IMR-90 (cell line): Measurements from ENCODE around the gene COL5A1. TPM values are rescaled to one million over a fixed set of nuclear protein-coding genes. Genes with fewer than 3 reads are reported as not detected.

Source experiments
- ATAC-seq: fragments of 200-7000 bp; cut with Tn5 transposase; 2 replicates; pipeline ENCODE4 v1.9.1; 2020; ENCODE audit warnings: low read depth, mild to moderate bottlenecking, moderate library complexity
- BruUV-seq: library from RNA; stranded (reverse); fragments of 400-500 nt; replicated peaks from 2 replicates; lab custom pipeline; 2021; lab: Mats Ljungman, UMichigan
- CTCF ChIA-PET: fragments of 300-600 bp; formaldehyde crosslinking; extraction: SDS; loops from one replicate; lab custom pipeline; 2021; ENCODE audit warnings: antibody characterized with exemption; lab: Yijun Ruan, JAX
- POLR2A ChIA-PET: fragments of 300-600 bp; sonication (Branson Sonifier 250); formaldehyde crosslinking; loops from one replicate; lab custom pipeline; 2022; ENCODE audit warnings: antibody characterized with exemption; ENCODE audit not compliant: unreplicated experiment; lab: Charles Lee
- DNase-seq: peaks from one replicate; pipeline ENCODE4 v3.0.0; 2013
- H2AFZ ChIP-seq: replicated peaks from 2 replicates; pipeline ENCODE3; 2013; ENCODE audit warnings: low read length, mild to moderate bottlenecking; ENCODE audit not compliant: poor library complexity
- H2AK5ac ChIP-seq: 2 replicates; pipeline ENCODE4 v1.6.1; 2013; ENCODE audit warnings: low read depth, low read length, inconsistent platforms
- H2AK9ac ChIP-seq: replicated peaks from 2 replicates; pipeline ENCODE3; 2013; ENCODE audit warnings: mild to moderate bottlenecking, low read depth, low read length, moderate library complexity; ENCODE audit not compliant: poor library complexity
- H2BK120ac ChIP-seq: 2 replicates; pipeline ENCODE4 v1.6.1; 2013; ENCODE audit warnings: low read depth, low read length, inconsistent platforms
- H2BK15ac ChIP-seq: 3 replicates; pipeline ENCODE4 v1.6.1; 2013; ENCODE audit warnings: low read depth, low read length, inconsistent platforms
- H2BK20ac ChIP-seq: 2 replicates; pipeline ENCODE4 v1.6.1; 2013; ENCODE audit warnings: low read depth, mild to moderate bottlenecking, inconsistent platforms, low read length, moderate library complexity
- H2BK5ac ChIP-seq: 2 replicates; pipeline ENCODE4 v1.6.1; 2013; ENCODE audit warnings: mild to moderate bottlenecking, low read depth, low read length, inconsistent platforms; ENCODE audit not compliant: poor library complexity, severe bottlenecking
- H3K14ac ChIP-seq: replicated peaks from 2 replicates; pipeline ENCODE4 v1.6.1; 2013; ENCODE audit warnings: low read depth, low read length, inconsistent platforms
- H3K18ac ChIP-seq: 2 replicates; pipeline ENCODE4 v1.6.1; 2013; ENCODE audit warnings: low read depth, low read length, control low read depth
- H3K23ac ChIP-seq: 2 replicates; pipeline ENCODE4 v1.6.1; 2013; ENCODE audit warnings: low read depth, low read length, inconsistent platforms
- H3K27ac ChIP-seq: 2 replicates; pipeline ENCODE4 v1.5.1; 2013; ENCODE audit warnings: mild to moderate bottlenecking, control low read depth, low read length; ENCODE audit not compliant: insufficient read depth
- H3K27me3 ChIP-seq: 2 replicates; pipeline ENCODE4 v1.6.1; 2013; ENCODE audit warnings: low read length; ENCODE audit not compliant: control insufficient read depth, insufficient read depth
- H3K36me3 ChIP-seq: 2 replicates; pipeline ENCODE4 v1.6.1; 2013; ENCODE audit warnings: low read length, mixed read lengths; ENCODE audit not compliant: control insufficient read depth, insufficient read depth
- H3K4ac ChIP-seq: 2 replicates; pipeline ENCODE4 v1.6.1; 2013; ENCODE audit warnings: low read depth, low read length, inconsistent platforms
- H3K4me1 ChIP-seq: 2 replicates; pipeline ENCODE4 v1.6.1; 2013; ENCODE audit warnings: low read length, mixed read lengths; ENCODE audit not compliant: control insufficient read depth, insufficient read depth
- H3K4me2 ChIP-seq: 2 replicates; pipeline ENCODE4 v1.6.1; 2013; ENCODE audit warnings: low read depth, mild to moderate bottlenecking, control low read depth, low read length, moderate library complexity
- H3K4me3 ChIP-seq: 2 replicates; pipeline ENCODE4 v1.5.1; 2013; ENCODE audit warnings: low read depth, mild to moderate bottlenecking, control low read depth, low read length, moderate library complexity; ENCODE audit not compliant: insufficient read depth
- H3K56ac ChIP-seq: 2 replicates; pipeline ENCODE4 v1.6.1; 2013; ENCODE audit warnings: low read length, inconsistent platforms; ENCODE audit not compliant: insufficient read depth; ENCODE audit errors: extremely low read depth
- H3K79me1 ChIP-seq, 2 experiments: 2 replicates each; pipeline ENCODE4 v1.6.1; 2013; ENCODE audit warnings: low read length in 2 of 2, inconsistent platforms in 1 of 2, low read depth in 1 of 2
- H3K9ac ChIP-seq: 2 replicates; pipeline ENCODE4 v1.6.1; 2013; ENCODE audit warnings: low read depth, low read length, control low read depth
- H3K9me1 ChIP-seq: 2 replicates; pipeline ENCODE4 v1.6.1; 2013; ENCODE audit warnings: low read length, inconsistent platforms; ENCODE audit not compliant: insufficient read depth
- H3K9me3 ChIP-seq: 2 replicates; pipeline ENCODE4 v1.6.1; 2013; ENCODE audit warnings: low read length; ENCODE audit not compliant: control insufficient read depth, insufficient read depth
- H4K20me1 ChIP-seq: 2 replicates; pipeline ENCODE4 v1.6.1; 2013; ENCODE audit warnings: low read length, inconsistent platforms; ENCODE audit not compliant: insufficient read depth
- H4K5ac ChIP-seq: 2 replicates; pipeline ENCODE4 v1.6.1; 2013; ENCODE audit warnings: mild to moderate bottlenecking, low read depth, low read length, control low read depth
- H4K8ac ChIP-seq, 2 experiments: 2 replicates each; pipeline ENCODE4 v1.6.1; 2013; ENCODE audit warnings: low read depth in 2 of 2, low read length in 2 of 2, control low read depth in 1 of 2, inconsistent platforms in 1 of 2
- H4K91ac ChIP-seq: 2 replicates; pipeline ENCODE4 v1.6.1; 2013; ENCODE audit warnings: low read depth, low read length, inconsistent platforms; ENCODE audit not compliant: insufficient read depth
- CEBPB ChIP-seq: IDR thresholded peaks from 2 replicates; pipeline ENCODE4 v1.6.1; 2012; ENCODE audit warnings: low read depth, low read length, improper control_type of control experiment
- CHD1 ChIP-seq: IDR thresholded peaks from 2 replicates; pipeline ENCODE4 v1.6.1; 2012; ENCODE audit warnings: low read depth, low read length, improper control_type of control experiment
- CTCF ChIP-seq: conservative IDR thresholded peaks from 2 replicates; pipeline ENCODE4 v1.5.1; 2012; ENCODE audit warnings: mild to moderate bottlenecking, low read depth, low read length, improper control_type of control experiment
- FOS ChIP-seq: fragments of 150-350 bp; IDR thresholded peaks from 2 replicates; pipeline ENCODE4 v1.6.1; 2016; ENCODE audit warnings: low read depth, low read length
- MAFK ChIP-seq: IDR thresholded peaks from 2 replicates; pipeline ENCODE4 v1.6.1; 2012; ENCODE audit warnings: low read depth, low read length, improper control_type of control experiment
- MAZ ChIP-seq: IDR thresholded peaks from 2 replicates; pipeline ENCODE4 v1.6.1; 2012; ENCODE audit warnings: low read depth, mild to moderate bottlenecking, low read length, improper control_type of control experiment, moderate library complexity, borderline replicate concordance
- MXI1 ChIP-seq: IDR thresholded peaks from 2 replicates; pipeline ENCODE4 v1.6.1; 2012; ENCODE audit warnings: low read depth, mild to moderate bottlenecking, low read length, moderate library complexity, borderline replicate concordance
- POLR2A ChIP-seq: IDR thresholded peaks from 2 replicates; pipeline ENCODE4 v1.6.1; 2012; ENCODE audit warnings: mild to moderate bottlenecking, low read depth, low read length
- RAD21 ChIP-seq: IDR thresholded peaks from 2 replicates; pipeline ENCODE4 v1.6.1; 2012; ENCODE audit warnings: low read length, improper control_type of control experiment
- RCOR1 ChIP-seq: IDR thresholded peaks from 2 replicates; pipeline ENCODE4 v1.6.1; 2012; ENCODE audit warnings: mild to moderate bottlenecking, low read length, improper control_type of control experiment; ENCODE audit not compliant: insufficient replicate concordance
- RFX5 ChIP-seq: IDR thresholded peaks from 2 replicates; pipeline ENCODE4 v1.8.0; 2012; ENCODE audit warnings: low read depth, mild to moderate bottlenecking, low read length, moderate library complexity
- SMC3 ChIP-seq: fragments of 150-350 bp; IDR thresholded peaks from 2 replicates; pipeline ENCODE4 v1.6.1; 2016; ENCODE audit warnings: low read depth, mild to moderate bottlenecking, antibody characterized with exemption, low read length, moderate library complexity
- USF2 ChIP-seq: fragments of 150-350 bp; IDR thresholded peaks from 2 replicates; pipeline ENCODE4 v1.6.1; 2017; ENCODE audit warnings: mild to moderate bottlenecking, antibody characterized with exemption, low read length, low read depth
- WGBS, 2 experiments: methylation state at CpG; one replicate each; pipeline versions ENCODE4 v1.1.5 to v1.1.7; 2013; ENCODE audit warnings: missing lambda C conversion rate in 2 of 2; ENCODE audit not compliant: insufficient read length in 1 of 2; ENCODE audit errors: extremely low coverage in 2 of 2; 5-methylcytosine and 5-hydroxymethylcytosine counted together
- dilution Hi-C: fragments of 300-500 bp; cut with HindIII; formaldehyde crosslinking; loops from one replicate; pipeline ENCODE4 v1.14.3; 2018; ENCODE audit warnings: low sequenced_read_pairs; ENCODE audit not compliant: unreplicated experiment
- in situ Hi-C: fragments of 300-500 bp; cut with MboI; formaldehyde crosslinking; loops from 3 replicates; pipeline ENCODE4 v1.14.3; 2019; ENCODE audit warnings: low sequenced_read_pairs, inconsistent platforms, mixed read lengths
- intact Hi-C: fragments of 100-400 bp; cut with micrococcal nuclease; formaldehyde crosslinking; loops from 2 replicates; pipeline ENCODE4 v1.10.0; 2022
- polyA plus RNA-seq, 3 experiments: library from polyadenylated mRNA; depleted of rRNA; stranded (reverse); fragments of >200 nt; gene quantifications; 2 replicates each; pipeline ENCODE4 v1.2.3, GENCODE V29; 2012; ENCODE audit warnings: low replicate concordance in 1 of 3
- total RNA-seq: library from RNA; depleted of rRNA; stranded (reverse); fragments of >200 nt; gene quantifications from 2 replicates; pipeline ENCODE4 v1.2.3, GENCODE V29; 2012

The COL5A1 gene
- total and polyA plus RNA-seq, 2 of the 4 experiments (the other 2 are of a cell fraction), result 19.2 to 173 TPM

DNA sequence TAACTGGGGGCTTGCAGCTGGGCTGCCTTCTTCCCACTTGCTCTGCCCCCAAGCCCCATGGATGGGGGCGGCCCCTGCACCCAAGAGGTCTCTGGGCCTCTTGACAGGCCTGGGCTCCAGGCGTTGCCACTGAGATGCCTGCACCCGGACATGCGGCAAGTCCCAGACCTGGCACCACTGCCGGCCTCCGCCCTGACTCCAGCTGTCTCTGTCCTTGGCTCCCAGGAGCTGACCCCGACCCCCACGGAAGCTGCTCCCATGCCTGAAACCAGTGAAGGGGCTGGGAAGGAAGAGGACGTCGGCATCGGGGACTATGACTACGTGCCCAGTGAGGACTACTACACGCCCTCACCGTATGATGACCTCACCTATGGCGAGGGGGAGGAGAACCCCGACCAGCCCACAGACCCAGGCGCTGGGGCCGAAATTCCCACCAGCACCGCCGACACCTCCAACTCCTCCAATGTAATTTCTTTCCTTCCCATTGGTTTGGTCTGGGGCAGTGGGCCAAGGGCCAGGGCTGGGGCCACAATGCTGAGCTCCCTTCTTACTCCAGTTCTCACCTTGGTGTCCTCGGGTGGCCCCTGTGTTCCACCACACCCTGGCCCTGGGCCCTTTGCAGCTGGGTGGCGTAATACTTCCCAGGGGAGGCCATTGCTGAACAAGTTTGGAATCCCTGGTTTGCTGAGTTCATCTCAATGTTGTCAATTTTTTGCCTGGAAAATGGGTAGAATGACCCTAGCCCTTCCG, 88.6 kb downstream of the COL5A1 start (continued):
- TF ChIP-seq MAFK, result no peak

- peaks cover 15 to 89% of the 10 kb centered on the region in 2 experiments for H3K79me1 ChIP-seq
- H3K14ac ChIP-seq, result no peak overlapping the region
- no TSS peak for BruUV-seq
- no peak overlapping the region for H2BK120ac ChIP-seq
- peaks cover 75% of the 10 kb centered on the region for H3K36me3 ChIP-seq
- H2AK9ac ChIP-seq, result peak overlapping the region; percentile 13
- no peak overlapping the region for H3K4me3 ChIP-seq
- H3K56ac ChIP-seq, result no peak overlapping the region
- H3K4ac ChIP-seq, result no peak overlapping the region
- peaks cover 40% of the 10 kb centered on the region for H3K9me1 ChIP-seq
- no peak overlapping the region for H3K9ac ChIP-seq
- H2AK5ac ChIP-seq, result 0 out of 2 replicates have a peak overlapping the region, but pooled peaks have one; percentile 10
- H4K5ac ChIP-seq, result no peak overlapping the region
- no peak overlapping the region for H3K18ac ChIP-seq
- ChIA-PET POLR2A (no interaction called here), CTCF (no interaction called here)
- no peak overlapping the region for H3K27ac ChIP-seq
- dilution Hi-C loops (no loop called here), in situ Hi-C loops (no loop called here), intact Hi-C loops (loop anchor here (10.0 kb wide), 1 partner anchor 86 kb away; the partner anchor contains the start of gene COL5A1)
- H2BK15ac ChIP-seq, result no peak overlapping the region
- H3K4me1 ChIP-seq, result peaks cover 29% of the 10 kb centered on the region
- ATAC-seq (no peak), DNase-seq (no peak)
- H3K4me2 ChIP-seq, result no peak overlapping the region
- peaks cover 92% of the 10 kb centered on the region for H4K20me1 ChIP-seq
- 94% methylated on average over 12 of the region's 22 CpGs; no CpG with 5 or more reads in 1 of the 2 experiments for WGBS, 2 experiments
- no peak overlapping the region for H2BK20ac ChIP-seq
- H3K27me3 ChIP-seq, result no peaks in the 10 kb centered on the region
- H3K9me3 ChIP-seq, result no peaks in the 10 kb centered on the region
- no peak overlapping the region for H4K91ac ChIP-seq
- H2BK5ac ChIP-seq, result no peak overlapping the region
- H2AFZ ChIP-seq, result peak overlapping the region; percentile 23
- no peak overlapping the region for H3K23ac ChIP-seq
- H4K8ac ChIP-seq, result no peak overlapping the region
- TF ChIP-seq RFX5 (no peak), USF2 (no peak), CEBPB (no peak), MAZ (no peak), MAFK (no peak), MXI1 (no peak), CHD1 (no peak), RCOR1 (no peak), FOS (no peak), RAD21 (no peak), SMC3 (no peak), POLR2A (no peak), CTCF (no peak)
Observed at GRCh38 chr9:134730761-134731496, 89.3 kb downstream of the COL5A1 start.
